GM21515 (cell line): ENCODE data around the gene STK10.
A peak's percentile ranks its signal among the peaks of the same experiment; 100 is the strongest.

ENCODE experiments used
- ATAC-seq: cut with Tn5 transposase; IDR thresholded peaks from one replicate; pipeline ENCODE4 v1.9.1; 2021; ENCODE audit not compliant: unreplicated experiment

The STK10 gene

DNA sequence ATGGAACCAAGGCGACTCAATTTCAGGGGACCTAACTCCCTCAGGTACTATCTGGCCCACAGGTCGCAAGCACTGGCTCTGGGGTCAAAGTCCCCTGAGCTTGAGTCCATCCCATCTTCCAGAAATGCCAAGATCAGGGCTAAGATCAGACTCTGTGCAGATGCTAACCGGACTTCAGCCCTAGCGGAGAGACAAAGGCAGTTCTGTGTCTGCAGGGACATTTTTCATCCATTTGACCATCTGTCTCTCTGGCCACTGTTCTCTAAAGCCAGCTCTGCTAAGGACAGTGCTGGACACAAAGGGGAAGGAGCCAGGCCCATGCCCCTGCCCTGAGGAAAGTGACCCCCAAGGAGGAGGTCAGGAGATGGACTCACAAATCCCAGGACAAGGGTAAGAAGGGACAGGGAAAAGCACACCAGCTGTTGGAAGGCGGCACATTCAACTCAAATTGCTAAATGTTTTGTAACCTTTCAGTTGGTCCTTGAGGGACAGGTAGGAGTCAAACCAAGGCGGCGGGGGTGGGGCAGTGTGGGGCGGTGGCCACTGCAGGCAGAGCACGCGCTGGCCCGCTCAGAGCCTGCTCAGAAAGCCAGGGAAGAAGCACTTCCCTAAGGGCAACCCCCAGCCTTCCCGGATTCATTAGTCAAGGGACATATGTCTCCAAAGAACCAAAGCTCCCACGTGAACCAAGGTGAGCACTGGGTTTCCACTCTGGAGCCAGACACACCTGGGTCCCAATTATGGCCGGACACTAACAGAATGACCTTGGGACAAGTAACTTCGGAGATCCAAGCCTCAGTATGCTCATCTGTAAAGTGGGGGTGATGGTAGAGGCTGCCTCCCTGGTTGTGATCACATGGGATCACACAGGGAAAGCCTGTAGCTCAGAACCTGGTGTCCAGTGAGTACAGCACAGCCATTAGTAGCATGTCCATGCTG is 42.8 kb downstream of the STK10 start:
- ATAC-seq: no peak

DNA sequence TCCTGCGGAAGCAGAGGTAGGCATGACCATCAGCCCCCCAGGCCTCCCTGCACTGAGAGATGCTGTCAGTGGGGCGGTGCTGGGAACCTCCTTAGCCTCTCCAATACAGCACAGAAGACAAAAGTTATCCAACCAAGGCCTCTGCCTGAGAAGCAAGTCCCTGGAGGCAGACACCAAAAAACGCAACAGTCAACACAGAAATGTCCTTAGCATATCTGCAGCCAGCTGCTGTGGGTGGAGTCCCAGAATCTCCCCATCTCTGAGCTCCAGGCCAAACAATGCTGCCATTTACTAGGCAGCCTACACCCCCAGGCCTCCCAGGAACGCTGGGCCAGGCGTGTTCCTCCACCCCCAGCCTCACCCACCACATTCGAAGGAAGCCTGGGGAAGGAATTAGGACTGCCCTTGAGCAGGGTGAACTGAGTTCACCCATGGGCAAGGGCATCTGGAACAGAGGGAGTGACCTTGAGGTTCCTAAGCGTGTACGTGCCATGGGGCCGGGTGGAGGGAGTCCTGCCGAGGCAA is 43.7 kb downstream of the STK10 start:
- no peak for ATAC-seq

DNA sequence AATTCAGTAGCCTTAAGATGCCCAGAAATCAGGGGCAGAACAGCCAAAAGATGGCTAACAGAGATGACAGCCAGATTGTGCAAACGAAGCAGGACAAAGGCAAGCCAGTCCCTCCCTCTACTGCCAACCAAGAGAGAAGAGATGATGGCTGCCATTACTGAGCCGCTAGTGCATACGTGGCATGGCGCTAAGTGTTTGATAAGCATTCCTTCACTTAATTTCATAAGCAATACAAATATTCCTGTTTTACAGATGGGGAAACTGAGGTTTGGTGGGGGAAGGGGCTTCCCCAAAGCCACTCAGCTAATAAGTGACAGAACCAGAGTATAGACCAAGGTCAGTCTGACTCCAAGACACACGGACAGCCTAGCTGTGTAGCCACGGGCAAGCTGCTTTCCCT is 44.1 kb downstream of the STK10 start:
- ATAC-seq: no peak

DNA sequence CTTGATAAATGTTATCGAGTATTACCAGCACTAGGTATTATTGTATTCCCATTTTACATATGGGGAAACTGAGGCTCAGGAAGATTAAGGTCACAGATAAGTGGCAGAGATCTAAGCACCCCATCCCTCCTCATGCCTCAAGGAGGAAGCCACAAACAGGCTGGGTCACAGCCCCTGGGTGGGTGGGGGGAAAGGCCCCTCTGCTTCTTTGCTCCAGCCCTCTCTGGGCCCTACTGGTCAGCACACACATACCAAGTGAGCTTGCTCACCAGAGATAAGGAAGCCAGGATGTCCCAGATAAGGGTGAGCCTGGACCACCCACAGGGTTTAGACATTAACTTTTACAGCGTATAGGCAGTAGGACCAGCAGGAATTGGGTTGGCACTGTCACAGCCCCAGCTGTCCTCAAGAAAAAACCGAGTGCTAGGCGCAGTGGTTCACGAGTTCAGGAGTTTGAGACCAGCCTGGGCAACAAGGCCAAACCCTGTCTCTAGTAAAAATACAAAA is 45.3 kb downstream of the STK10 start:
- ATAC-seq: no peak

DNA sequence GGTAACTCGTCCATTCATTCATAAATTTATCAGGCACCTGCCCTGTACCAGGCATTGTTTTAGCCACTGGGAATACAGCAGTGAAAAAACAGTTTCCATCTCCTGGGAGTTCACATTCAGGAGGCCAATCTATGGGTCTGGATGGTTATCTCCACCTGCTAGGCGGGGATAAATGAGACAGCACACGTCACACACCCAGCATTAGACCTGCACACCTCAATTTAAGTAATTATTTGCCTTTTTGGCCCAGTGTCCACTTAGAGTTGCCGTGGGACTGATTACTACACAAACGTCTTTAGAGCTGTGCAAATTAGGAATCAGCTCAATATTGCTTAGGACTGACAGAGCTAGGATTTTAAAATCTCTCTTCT is 46.1 kb downstream of the STK10 start:
- no peak for ATAC-seq

DNA sequence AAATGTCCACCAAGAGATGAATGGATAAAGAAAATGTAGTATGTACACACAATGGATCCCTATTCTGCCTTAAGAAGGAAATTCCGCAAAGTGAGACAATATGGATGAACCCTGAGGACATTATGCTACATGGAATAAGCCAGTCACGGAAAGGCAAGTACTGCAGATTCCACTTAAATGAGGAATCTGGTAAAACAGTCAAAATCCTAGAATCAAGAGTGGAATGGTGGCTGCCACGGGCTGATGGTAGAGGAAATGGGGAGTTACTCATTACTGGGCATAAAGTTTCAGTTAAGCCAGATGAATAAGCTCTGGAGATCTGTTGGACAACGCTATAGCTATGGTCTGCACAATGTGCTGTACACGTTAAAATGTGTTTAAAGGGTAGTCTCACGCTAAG is 47.2 kb downstream of the STK10 start:
- ATAC-seq: no peak

DNA sequence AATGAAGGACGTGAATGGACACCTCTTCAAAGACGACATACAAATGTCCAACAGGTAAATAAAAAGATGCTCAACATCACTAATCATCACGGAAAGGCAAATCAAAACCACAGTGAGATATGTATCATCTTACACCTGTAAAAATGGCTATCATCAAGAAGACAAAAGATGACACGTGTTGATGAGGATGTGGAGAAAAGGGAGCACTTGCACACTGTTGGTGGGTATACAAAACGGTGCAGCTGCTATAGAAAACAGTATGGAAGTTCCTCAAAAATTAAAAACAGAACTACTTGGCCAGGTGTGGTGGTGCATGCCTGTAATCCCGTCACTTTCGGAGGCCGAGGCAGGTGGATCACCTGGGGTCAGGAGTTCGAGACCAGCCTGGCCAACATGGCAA is 47.9 kb downstream of the STK10 start:
- no peak for ATAC-seq

DNA sequence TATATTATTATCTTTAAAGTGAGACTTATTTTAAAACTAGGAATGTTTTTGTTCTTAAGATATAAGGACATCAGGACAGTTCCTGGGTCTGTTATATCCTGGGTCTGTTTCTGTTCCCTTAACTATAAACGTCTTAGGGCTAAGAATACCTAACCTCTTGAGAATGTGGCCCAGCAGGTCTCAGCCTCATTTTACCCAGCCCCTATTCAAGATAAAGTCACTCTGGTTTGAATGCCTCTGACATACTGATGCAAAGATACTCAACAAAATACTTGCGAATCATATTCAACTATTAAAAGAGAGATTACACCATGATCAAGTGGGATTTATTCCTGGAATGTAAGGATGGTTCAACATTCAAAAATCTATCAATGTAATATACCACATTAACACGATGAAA is 51.0 kb downstream of the STK10 start:
- ATAC-seq: no peak

DNA sequence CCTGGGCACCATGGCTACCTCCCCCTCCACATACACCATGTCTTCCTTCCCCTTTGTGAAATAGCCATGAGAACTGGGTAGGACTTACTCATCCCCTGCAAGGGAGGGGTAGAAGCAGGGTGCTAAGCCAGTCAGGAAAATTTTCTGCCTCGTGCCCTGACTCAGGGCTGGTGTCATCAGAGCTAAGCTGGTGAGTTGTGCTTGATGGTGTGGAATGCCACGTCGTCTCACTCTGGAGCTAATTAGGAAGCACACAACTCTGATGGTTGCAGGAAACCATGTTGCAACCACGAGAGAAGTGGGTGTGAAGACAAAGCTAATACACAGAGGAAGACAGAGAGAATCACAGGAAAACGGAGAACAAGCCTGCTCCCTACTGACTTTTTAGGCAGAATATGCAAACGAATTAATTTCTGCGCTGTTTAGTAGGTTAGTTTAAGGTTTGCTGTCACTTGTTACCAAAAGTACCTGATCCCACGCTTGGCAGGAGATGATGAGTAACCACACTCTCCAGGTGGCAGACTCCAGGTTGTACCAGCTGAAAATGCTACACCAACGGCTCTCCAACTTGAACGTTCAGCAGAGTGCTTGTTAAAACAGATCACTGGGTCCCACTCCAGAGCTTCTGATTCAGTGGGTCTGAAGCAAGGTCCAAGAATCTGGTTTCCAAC is 54.5 kb downstream of the STK10 start:
- no peak for ATAC-seq

DNA sequence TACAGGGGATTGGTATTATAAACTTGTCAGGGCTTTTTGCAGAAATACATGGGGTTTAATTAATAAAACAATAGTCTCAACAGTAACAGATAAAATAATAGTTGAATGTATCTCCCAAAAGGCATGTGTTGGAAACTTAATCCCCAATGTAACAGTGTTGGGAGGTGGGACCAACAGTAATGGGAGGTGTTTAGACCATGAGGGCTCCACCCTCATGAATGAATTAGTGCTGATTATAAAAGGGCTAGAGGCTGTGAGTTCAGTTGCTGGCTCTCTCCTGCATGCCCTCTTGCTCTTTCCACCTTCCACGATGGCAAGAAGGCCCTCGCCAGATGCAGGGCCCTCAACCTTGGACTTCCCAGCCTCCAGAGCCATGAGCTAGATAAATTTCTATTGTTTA is 56.3 kb downstream of the STK10 start:
- no peak for ATAC-seq

DNA sequence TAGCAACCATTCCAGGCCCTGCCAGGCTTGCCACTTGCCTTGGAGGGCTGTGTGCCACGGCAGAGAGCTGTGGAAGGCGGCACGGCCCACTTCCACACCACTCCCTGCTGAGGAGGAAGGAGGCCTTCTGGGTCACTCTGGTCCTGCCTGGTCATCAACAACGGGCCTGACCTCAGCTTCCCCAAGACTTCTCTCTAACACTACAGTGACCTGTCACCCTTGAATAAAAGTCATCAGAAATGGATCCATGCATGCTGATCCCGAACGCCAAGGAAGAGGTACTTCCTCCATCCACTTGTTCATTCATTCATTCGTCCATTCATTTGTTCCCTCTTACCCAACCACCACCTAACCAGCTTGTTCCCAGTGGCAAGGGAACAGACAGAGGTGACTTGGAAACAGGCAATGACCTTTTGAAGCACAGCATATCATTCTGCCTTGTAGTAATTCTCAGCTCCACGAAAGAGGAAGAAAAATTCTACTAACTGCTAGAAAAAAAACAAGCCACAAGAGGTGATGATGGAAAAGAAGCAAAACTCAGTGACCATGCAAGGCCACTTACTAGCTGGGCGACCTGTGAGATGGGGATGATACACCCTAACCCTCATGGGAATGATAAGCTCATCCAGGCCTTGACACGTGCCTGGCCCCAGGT is 58.6 kb downstream of the STK10 start:
- ATAC-seq: no peak

DNA sequence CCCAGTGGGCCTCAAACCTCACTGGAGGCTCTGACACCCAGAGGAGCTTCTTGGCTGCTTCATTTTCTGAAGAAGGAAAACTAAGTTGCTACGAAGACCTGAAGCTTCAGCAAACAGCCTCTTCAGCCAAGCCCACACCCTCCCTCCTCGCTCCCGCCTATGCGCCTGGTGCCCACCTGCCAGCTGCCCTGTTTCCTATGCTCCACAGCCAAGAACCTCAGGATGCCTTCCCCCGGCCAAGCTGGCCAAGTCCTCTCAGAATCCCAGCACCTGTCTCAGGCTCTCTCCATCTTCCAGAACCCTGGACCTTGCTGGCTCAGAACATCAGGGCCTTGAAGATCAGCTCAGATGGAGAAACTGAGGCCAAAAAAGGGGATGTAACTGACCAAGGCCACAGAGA is 60.4 kb downstream of the STK10 start:
- no peak for ATAC-seq

DNA sequence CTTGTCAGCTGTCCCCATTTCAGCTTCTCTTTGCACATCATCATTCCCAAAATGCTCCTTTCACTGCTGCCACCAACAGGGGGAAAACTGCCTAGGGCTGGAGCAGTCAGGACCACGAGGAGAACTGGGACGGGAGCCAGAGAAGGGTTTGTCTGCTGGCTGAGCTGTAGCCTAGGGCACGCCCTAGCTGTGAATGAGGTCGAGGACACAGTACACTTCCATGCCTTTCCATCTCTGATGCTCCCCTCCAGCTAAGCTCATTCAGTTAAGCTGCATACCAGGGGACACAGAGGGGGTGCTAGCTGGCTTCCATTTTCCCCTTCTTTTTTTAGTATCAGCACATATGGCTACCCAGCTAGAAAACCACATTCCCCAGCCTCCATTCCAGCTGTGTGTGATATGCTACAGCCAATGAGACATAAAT is 64.7 kb downstream of the STK10 start:
- no peak for ATAC-seq

DNA sequence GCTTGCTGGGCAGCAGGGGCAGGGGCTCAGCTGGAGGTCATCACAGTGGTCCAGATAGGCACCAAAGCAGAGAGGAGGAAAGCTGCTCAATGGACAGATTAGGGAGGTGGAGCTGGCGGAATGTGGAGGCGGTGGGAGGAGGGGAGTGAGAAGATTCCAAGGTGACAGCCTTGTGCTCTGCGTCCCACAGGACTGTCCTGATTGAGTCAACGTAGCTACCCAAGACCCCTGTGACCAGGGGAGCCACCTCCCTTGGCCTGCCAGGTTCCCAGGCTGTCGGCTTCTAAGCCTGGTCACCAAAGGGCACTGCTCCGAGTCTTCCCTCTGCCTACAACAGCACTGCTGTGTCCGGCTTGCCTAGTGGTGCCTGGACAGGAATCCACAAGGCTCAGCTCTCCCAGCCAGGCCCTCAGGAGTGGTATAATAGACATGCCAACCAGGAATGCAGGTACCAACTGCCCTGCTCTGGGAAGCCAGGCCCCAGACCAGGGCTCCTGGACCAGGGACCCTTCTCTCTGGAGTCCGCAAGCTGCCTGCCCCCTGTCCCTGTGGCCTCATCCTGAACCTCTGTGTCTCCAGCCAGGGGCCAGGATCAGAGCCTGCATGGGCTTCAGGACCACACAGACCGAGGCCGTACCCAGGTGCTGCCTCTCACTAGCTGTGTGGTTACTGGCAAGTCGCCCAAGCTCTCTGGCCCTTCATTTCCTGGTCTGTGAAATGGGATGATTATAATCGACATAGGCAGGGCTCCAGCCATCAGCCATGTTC is 67.9 kb downstream of the STK10 start:
- no peak for ATAC-seq

DNA sequence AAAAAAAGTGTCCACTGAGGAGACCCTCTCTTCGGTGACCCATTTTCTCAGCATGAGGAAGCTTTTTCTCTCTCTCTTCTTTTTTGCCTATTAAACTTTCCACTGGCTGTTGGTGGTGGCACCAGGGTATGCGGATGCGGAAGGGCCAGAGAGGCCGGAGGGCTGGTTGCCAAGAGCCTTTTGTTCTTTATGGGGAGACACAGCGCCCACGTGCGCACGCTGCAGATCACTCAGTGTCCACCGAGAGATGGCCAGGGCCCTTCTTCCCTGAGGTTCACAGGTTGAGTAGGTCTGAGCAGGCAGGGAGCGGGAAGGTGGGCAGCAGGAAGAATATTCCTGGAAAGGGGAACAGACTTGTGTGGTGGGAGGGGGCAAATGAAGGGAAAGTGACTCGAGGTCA is 69.1 kb downstream of the STK10 start:
- no peak for ATAC-seq

DNA sequence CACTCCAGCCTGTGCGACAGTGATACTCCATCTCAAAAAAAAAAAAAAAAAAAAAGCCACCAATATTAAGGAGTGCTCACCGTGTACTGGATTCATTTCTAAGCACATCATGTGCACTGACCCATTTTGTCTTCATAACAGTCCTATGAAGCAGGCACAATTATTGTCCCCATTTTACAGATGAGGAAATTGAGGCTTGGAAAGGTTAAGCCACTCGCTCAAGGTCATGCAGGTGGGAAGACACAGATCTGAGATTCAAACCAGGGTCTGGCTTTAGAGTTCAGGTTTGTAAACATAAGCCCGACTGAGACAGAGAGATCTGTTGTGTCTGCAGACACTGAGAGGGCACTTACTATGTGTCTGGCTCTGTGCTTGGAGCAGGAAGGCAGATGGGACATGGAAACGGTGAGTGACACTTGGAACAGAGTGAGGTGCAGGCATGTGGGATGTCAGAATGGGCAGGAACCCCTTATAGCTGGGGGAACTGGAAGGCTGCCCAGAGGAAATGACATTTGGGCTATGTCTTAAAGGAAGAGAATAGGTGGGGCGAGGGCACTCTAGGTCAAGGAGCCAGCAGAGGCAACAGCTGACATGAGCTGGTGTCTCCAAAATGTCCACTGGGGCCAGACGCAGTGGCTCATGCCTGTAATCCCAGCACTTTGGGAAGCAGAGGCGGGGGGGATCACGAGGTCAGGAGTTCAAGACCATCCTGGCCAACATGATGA is 69.9 kb downstream of the STK10 start:
- ATAC-seq: no peak

DNA sequence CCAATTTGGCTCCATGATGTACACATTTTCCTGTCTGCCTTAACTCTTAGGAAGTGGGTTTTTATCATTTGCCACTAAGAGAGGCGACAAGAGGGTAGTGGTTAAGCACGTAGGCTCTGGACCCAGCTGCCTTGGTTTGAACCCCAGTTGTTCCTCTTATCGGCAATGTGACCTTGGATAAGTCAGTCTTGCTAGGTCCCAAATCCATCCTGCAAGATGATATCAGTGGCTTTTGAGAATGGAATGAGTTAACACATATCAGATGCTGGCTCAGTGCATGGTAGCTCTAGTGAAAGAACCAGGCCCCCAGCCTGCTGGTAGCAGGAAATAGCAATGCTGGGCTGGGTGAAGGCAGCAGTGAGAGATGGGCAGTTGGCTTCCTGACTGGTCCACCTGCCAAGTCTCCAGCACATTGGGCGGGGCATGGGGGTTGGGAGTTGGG is 72.5 kb downstream of the STK10 start:
- ATAC-seq: no peak

DNA sequence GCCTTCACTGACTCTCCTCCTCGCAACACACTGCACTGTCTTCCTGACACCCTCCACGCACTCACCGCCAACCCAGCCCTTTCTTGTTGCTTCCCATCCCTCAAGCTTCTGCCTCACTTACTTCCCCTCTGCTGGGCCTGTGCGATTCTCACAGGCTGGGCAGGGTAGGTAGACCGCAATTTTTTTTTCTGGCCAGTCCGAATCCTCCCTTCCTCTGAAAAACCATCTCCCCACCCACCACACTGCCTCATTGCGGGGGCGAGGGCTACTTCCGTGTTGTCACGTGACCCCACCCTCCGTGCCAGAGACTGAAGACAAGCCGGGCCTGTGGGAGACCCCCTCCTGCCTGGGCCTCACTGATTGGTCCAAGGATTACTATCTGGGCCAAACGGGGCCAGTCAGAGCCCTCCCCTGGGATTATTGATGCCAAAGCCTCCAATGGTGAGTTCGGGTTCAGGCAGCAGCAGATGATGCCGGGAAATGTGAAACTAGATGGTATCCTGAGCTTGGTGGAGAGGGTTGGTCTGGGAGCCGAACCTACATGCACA is 73.1 kb downstream of the STK10 start:
- ATAC-seq: peak; percentile 44

DNA sequence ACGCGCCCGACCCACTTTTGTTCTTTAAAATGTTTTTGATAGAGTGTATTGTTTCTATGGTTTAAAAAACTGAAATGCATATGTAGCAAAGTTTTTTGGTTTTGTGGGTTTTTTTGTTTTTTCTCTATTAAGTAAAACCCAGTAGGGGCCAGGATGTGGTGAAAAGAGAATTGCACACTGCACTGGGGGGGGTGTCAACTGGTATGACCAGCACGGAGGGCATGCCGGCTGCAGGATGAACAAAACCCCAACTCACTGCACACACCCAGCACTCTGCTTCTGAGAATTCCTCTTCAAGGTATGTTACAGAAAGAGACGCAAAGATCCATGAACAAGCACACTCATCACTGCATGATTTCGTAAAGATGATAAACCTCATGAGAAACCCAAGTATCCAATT is 75.0 kb downstream of the STK10 start:
- peak; percentile 25 for ATAC-seq

DNA sequence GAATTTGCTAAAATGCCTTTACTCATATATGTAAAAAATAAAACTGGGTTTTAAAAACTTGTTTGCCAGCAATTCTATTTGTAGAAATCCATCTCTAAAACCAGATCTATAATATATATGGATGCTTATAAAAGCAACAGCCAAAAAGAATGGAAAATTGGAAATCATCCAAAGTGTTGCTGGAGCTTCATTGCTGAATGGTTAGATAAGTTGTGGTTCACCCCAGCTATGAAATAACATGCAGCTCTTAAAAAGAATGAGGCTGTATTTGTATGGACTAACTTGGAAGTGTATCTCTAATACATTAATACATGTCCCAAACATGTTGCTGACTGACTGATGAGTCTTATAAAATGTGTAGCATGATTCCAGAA is 76.2 kb downstream of the STK10 start:
- no peak for ATAC-seq
